ENCODE data around the gene PI3. TPM values are rescaled to one million over a fixed set of nuclear protein-coding genes. Genes with fewer than 3 reads are reported as not detected.

The PI3 gene, protein sequence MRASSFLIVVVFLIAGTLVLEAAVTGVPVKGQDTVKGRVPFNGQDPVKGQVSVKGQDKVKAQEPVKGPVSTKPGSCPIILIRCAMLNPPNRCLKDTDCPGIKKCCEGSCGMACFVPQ
- not detected for total RNA-seq
- polyA plus RNA-seq (2013, experiment 1 of 2), result not detected
- polyA plus RNA-seq (2013, experiment 2 of 2), result not detected
- long read RNA-seq, experiment 1, result 0 reads
- long read RNA-seq, experiment 2, result 0 reads
- long read RNA-seq, experiment 3, result 0 reads
- long read RNA-seq, experiment 4, result 0 reads

DNA sequence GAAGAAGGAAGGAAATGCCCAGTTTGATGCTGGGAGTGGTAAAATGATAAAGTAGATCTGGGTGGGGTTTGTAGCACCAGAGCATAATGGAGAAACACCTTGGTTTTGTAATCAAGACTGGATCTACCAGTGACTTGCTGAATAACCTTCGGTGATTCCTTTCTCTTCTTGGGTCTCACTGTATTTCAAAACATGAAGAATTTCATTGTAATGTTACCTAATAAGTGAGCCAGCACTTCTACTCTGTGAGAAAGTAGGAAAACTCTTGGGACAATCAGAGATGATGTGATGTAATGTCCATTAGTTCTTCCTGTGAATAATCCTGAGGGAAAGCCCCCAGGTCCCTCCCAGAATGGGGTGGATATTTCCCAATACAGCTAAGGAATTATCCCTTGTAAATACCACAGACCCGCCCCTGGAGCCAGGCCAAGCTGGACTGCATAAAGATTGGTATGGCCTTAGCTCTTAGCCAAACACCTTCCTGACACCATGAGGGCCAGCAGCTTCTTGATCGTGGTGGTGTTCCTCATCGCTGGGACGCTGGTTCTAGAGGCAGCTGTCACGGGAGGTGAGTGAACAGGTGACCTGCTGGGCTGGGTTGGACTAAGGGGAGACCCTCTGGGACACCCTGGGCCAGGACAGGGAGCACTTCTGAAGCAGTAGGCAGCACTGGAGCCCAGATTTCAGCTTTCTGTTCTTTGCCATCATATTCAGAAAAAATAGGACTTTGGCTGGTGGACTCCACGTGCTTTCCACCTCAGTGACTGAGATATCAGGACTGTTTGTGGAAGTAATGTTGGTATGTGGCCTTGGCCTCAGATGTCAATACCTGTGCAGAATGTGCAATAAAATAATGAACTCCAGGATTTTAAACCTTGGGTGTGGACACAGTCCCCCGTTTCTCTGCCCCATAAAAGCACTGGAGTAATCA is at the start of gene PI3:
TSS of gene PI3 (plus strand) at position 469 of the 931 bp plus-strand sequence. CDS start at position 490, 21 bp downstream.
- Mint-ChIP-seq H3K27me3 (ENCODE audit: insufficient read depth) (peaks cover 15% of the 10 kb centered on the region), H3K4me3 (no peak within 1 kb of the TSS), H3K27ac (no peak within 1 kb of the TSS), H3K36me3 (ENCODE audit: low read depth) (no peaks in the 10 kb centered on the region), H3K9me3 (peaks cover 5% of the 10 kb centered on the region), H3K4me1 (no peaks in the 10 kb centered on the region)
- no peak for DNase-seq
- no peaks in the 10 kb centered on the region for H3K9me3 ChIP-seq (ENCODE audit: control insufficient read depth, low read length)
- H3K9ac ChIP-seq (ENCODE audit: extremely low read depth, low read length, poor library complexity, severe bottlenecking), result no peak within 1 kb of the TSS
- no peak for TF ChIP-seq CTCF (conservative IDR thresholded peaks at IDR 0.05)
- H3K36me3 ChIP-seq (ENCODE audit: control insufficient read depth, insufficient read depth, low read length), result no peaks in the 10 kb centered on the region
- no peak within 1 kb of the TSS for H3K4me3 ChIP-seq (ENCODE audit: low read length)
- no peak within 1 kb of the TSS for H3K27ac ChIP-seq (ENCODE audit: low read depth, low read length)
- H3K27me3 ChIP-seq (ENCODE audit: control insufficient read depth, insufficient read depth, low read length, poor library complexity, severe bottlenecking), result peaks cover 11% of the 10 kb centered on the region
- H3K4me1 ChIP-seq (ENCODE audit: control insufficient read depth, insufficient read depth, low read length), result no peaks in the 10 kb centered on the region
- 81 to 85% methylated on average over 7 to 8 of the region's 8 CpGs for WGBS, 2 experiments (ENCODE audit: insufficient coverage in 1 of 2, insufficient read length in 1 of 2)

DNA sequence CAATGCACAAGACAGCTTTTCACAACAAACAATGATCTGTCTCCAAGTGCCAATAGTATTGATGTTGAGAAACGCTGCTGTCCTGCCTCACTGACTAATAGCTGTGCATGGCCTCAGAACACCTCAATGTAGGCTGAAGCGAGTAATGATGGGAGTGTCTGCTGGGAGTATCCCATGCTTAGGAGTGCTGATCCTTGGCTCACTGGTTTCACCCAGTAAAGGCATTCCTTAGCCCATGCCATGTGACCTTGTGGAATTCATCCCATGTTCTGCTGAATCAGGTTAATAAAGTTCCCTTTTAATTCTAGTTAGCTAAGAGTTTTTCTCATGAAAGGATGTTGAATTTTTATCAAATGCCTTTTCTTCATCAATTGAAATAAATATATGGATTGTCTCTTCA is 46.6 kb upstream of the PI3 start:
- H3K27ac Mint-ChIP-seq, result no peak overlapping the region
- H3K4me1 ChIP-seq (ENCODE audit: control insufficient read depth, insufficient read depth, low read length), result no peaks in the 10 kb centered on the region
- WGBS, 2 experiments (ENCODE audit: insufficient coverage in 1 of 2, insufficient read length in 1 of 2), result 78 to 80% methylated on average over 2 of the region's 2 CpGs
- no peaks in the 10 kb centered on the region for H3K36me3 ChIP-seq (ENCODE audit: control insufficient read depth, insufficient read depth, low read length)
- peaks cover 41% of the 10 kb centered on the region for H3K27me3 ChIP-seq (ENCODE audit: control insufficient read depth, insufficient read depth, low read length, poor library complexity, severe bottlenecking)
- no peak overlapping the region for H3K4me3 Mint-ChIP-seq
- no peak for DNase-seq
- H3K4me3 ChIP-seq (ENCODE audit: low read length), result no peak overlapping the region
- no peaks in the 10 kb centered on the region for H3K4me1 Mint-ChIP-seq
- H3K36me3 Mint-ChIP-seq (ENCODE audit: low read depth), result no peaks in the 10 kb centered on the region
- H3K27me3 Mint-ChIP-seq (ENCODE audit: insufficient read depth), result peaks cover 17% of the 10 kb centered on the region
- no peak for TF ChIP-seq CTCF (conservative IDR thresholded peaks at IDR 0.05)
- no peak overlapping the region for H3K27ac ChIP-seq (ENCODE audit: low read depth, low read length)
- no peaks in the 10 kb centered on the region for H3K9me3 ChIP-seq (ENCODE audit: control insufficient read depth, low read length)
- H3K9ac ChIP-seq (ENCODE audit: extremely low read depth, low read length, poor library complexity, severe bottlenecking), result no peak overlapping the region
- H3K9me3 Mint-ChIP-seq, result no peaks in the 10 kb centered on the region

GRCh38 chr20:45136911-45137310 is 37.8 kb upstream of the PI3 start:
- no peak for TF ChIP-seq CTCF (conservative IDR thresholded peaks at IDR 0.05)
- Mint-ChIP-seq H3K36me3 (ENCODE audit: low read depth) (no peaks in the 10 kb centered on the region), H3K27ac (no peak overlapping the region), H3K4me3 (no peak overlapping the region), H3K9me3 (no peaks in the 10 kb centered on the region), H3K4me1 (peaks cover 6% of the 10 kb centered on the region), H3K27me3 (ENCODE audit: insufficient read depth) (peaks cover 13% of the 10 kb centered on the region)
- no peak overlapping the region for H3K4me3 ChIP-seq (ENCODE audit: low read length)
- H3K9me3 ChIP-seq (ENCODE audit: control insufficient read depth, low read length), result no peaks in the 10 kb centered on the region
- no peak for DNase-seq
- H3K9ac ChIP-seq (ENCODE audit: extremely low read depth, low read length, poor library complexity, severe bottlenecking), result no peak overlapping the region
- WGBS, 2 experiments (ENCODE audit: insufficient coverage in 1 of 2, insufficient read length in 1 of 2), result 80 to 83% methylated on average over 1 to 2 of the region's 2 CpGs
- no peaks in the 10 kb centered on the region for H3K36me3 ChIP-seq (ENCODE audit: control insufficient read depth, insufficient read depth, low read length)
- no peaks in the 10 kb centered on the region for H3K4me1 ChIP-seq (ENCODE audit: control insufficient read depth, insufficient read depth, low read length)
- H3K27ac ChIP-seq (ENCODE audit: low read depth, low read length), result no peak overlapping the region
- H3K27me3 ChIP-seq (ENCODE audit: control insufficient read depth, insufficient read depth, low read length, poor library complexity, severe bottlenecking), result peaks cover 15% of the 10 kb centered on the region
